HG02571 (cell line): ENCODE measurements around the gene ZBTB40.

Experiments used
- ATAC-seq: cut with Tn5 transposase; IDR thresholded peaks from one replicate; pipeline ENCODE4 v1.9.1; 2021; ENCODE audit warnings: mild to moderate bottlenecking, moderate library complexity; ENCODE audit not compliant: unreplicated experiment

Gene ZBTB40

DNA sequence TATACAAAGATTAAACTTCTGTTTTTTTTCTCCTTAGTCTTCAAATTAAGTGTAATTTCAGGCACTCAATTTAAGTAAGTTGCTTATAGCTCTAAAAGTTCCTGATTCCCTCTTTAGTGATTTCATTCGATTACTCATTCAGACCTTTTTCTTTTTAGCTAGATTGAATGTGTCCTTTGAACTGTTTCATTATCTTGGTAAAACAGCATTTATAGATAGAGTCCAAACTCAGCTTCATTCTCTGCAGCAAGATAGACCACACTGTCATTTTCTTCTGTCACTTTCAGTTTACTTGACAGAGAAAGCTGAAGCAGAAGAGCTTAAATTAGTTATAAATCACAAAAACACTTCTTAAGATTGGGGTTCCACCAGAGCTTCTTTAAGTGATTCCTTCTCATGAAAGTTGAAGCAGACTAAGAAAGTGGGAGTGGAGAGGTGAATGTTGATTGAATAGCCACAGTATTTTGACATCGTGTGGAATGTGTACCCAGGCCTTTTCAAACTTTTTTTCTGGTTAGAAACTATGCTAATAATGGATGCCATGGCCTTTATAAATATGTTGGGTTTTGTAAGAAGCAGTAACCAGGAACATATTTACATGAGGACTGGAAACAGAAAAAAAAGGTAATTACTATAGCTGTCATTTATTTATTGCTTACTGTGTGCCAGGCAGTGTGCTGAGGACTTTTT lies 52.2 kb downstream of the ZBTB40 start:
- ATAC-seq: no peak

DNA sequence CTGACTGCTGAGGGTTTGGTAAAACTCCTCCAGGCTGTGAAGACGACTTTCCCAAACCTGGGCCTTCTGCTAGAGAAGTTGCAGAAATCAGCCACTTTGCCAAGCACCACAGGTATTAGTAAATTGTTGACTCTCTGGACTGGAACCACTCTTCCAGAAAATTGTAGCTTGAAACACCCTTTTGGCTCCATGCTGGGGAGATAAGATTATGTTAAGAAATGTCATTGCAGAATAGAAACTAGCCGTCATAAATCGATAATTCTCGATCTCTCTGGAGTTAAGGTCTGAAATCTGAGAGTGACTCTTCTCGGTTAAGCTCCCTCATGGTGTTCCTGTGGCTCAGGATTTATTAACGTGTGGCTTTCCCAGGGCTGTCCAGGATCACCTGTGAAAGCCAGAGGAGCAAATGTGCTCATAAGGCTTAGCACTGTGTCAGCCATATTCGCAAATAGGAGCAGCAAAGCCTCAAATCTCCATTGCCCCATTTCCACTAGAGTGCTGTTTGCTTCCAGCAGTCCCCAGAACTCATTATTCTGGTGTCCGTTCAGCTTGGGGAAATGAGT lies 54.6 kb downstream of the ZBTB40 start:
- ATAC-seq: no peak

DNA sequence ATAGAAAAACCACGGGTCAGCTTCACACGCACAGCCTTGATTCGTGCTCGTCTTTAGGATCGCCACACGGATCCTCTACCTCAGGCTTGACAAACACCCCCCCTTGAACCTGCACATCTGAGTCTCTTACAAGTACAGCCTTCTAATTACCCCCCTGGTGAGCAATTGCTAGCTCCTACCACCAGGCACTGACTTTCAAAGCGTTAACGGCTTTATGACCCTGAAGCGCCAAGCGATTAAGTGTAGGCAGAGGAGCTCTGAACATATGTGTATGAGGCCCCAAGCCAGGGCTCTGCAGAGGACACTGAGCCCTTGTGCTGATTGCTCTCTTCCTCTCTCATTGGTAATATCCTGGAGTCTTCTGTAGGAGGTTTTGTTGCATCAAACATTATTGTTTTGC lies 55.9 kb downstream of the ZBTB40 start:
- no peak for ATAC-seq

DNA sequence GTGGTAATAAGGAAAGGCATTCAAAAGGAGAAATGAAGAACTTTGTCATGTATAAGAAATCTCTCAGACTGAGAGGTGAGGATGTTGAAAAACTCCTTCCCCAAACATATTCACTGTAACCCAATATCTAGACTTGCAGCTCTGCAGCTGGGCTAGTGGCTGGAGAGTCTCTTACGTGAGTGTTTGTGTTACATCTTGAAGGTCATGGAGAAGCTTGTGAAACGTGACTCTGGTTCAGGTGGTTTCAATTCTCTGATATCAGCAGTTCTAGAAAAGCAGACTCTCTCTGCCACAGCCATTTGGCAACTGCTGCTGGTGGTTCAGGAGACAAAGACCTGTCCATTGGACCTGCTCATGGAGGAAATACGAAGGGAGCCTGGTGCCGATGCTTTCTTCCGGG lies 56.7 kb downstream of the ZBTB40 start:
- no peak for ATAC-seq

DNA sequence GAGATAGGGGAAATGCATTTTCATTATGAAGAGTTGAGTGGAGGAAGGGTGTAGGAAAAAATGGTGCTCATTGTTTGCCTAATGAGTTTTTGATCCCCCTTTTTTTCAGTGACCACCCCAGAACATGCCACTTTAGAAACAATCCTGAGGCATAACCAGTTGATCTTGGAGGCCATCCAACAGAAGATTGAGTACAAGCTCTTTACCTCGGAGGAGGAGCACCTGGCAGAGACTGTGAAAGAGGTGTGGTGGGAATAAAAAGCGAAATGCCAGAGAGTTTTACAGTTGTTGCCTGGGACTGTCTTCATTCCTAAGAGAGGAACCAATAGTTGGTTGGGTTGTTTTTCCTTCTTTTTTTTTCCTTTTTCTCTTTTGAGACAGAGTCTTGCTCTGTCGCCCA lies 57.3 kb downstream of the ZBTB40 start:
- ATAC-seq: no peak

DNA sequence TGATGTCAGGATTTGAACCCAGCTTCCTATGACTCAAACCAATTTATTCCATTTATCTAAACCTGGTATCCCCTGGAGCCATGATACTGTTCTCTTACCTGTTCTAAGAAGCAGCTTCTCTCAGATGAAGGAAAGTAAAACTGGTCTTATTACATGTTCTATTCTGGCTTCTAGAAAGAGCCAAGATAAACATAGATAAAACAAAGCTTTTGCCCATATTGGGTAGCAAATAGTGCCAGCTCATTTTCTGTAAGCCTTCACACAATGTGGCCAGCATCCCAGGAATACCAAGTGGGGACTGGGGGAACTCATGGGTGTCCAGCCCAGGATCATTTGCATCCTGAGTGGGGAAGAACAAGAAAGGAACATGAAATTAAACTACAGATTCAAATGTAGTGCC lies 58.2 kb downstream of the ZBTB40 start:
- no peak for ATAC-seq

DNA sequence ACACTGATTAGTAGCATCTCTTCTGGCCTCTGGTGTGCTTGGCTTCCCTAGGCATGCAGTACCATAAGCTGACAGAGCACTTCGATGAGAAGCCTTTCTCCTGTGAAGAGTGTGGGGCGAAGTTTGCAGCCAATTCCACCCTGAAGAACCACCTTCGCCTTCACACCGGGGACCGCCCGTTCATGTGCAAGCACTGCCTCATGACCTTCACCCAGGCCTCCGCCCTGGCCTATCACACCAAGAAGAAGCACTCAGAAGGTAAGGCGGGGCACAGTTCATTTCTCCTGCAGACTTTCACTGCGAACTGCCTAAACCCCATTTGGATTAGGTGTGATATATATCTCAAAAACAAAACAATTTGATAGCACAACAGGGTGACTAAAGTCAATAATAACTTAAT lies 61.2 kb downstream of the ZBTB40 start:
- no peak for ATAC-seq

DNA sequence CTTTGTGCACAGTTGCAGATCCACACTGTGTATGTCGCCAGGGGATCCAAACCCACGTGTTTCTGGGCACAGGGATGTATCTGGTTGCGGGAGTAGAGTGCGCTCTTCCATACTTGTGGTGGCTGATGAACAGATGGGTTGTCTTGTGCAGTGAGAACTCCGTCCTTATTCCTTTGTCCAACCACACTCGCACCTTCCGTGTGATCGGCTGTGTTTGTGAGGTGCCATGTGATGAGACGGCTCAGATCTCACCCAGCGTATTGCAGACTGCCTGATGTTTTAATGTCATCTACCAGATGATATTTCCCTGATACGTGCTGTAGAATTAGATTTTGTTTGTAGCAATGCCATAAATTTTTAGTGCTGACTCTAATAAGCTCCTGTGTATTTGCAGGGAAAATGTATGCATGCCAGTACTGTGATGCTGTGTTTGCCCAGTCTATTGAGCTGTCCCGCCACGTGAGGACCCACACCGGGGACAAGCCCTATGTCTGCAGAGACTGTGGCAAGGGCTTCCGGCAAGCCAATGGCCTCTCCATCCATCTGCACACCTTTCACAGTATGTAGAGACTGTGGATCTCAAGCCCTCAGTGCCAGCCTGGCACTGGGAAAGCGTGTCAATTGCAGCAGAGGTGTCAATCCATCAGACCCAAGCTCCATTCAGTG lies 65.4 kb downstream of the ZBTB40 start:
- ATAC-seq: no peak

DNA sequence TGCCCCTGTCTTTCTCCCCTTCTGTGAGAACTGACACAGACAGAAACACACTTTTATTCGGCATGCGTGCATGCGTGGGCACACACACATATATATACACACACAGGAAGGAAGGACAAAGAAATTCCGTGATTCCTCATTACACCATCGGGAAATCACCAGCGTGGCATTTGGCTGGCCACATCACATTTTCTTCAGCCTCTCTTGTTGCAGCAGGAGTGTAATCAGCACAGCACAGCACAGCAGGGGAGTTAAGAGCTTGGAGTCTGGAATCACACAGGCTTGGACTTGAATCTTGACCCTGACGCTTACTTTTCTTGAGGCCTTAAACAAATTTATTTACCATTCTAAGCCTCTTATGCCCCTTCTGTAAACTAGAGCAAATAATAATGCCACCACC lies 66.3 kb downstream of the ZBTB40 start:
- ATAC-seq: no peak

DNA sequence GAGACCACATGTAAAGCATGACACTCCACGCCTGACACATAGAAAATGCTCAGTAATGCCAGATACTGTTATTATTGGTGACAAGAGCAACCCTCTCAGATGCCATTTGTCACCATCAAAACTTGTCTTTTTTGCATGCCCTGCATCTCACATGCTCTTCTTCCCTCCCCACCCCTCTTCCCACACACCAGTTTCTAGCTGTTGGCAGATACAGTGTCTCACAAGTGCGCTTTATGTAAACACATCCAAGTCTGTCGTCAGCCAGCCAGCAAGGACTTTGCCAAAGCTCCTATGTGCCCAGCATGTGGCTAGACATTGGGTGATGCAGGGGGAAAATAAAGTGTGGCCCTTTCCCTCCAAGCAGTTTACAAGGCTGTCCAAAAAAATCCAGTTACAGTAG lies 66.7 kb downstream of the ZBTB40 start:
- no peak for ATAC-seq

DNA sequence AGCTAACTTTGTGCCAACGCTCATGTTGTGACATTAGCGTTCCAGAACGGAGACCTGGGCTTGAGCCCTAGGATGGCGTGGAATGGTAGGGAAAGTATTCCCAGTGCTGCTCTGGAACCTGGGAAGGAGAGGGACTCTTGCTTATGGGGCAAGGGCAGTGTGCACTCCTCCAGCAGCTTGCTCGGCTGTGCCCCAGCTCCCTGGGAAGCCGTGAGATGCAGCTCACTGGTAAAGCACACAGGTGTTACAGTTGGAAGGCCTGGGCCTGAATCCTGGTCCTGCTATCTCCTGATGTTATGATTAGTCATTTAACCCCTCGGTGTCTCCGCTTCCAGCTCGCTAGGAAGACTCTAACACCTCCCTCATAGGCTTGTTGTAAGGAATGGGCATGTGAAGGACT lies 69.2 kb downstream of the ZBTB40 start:
- ATAC-seq: no peak

DNA sequence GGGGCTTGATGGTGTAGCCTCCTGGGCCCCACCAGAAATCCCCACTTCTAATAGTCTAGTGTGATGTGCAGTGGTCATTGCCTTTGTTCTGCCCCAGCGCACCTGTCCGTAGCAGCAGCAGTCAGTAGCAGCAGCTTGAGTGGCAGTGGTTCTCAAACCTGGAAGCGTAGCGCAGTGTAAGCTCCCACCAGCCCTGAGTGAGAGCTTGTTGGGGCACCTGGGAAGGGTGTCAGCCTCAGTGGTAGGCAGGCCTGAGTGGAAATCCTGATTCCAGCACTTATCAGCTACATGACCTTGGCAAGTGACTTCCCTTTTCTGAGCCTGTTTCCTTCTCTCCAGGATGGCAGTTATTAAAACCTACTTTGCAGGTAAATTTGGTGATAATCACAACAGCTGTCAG lies 70.0 kb downstream of the ZBTB40 start:
- no peak for ATAC-seq

DNA sequence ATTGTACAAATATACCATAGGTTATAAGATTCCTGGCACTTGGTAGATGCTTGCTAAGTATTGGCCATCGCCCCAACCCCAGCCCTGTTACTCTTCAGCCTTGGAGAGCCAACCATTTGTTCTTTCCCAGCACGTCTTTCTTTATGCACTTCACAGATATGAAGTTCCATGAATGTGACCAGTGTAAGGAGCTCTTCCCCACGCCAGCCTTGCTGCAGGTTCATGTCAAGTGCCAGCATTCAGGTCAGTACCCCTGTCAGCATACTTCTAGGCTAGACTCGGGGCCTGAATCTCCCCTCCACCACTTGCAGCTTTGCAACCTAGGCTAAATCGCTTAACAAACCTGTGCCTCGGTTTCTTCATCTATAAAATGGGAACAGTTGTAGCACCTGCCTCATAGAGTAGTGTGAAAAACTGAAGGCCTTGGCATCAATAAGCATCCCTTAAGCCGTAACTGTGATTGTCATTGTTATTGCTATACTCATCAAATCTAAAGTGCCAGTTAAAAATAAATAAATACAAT lies 70.6 kb downstream of the ZBTB40 start:
- ATAC-seq: no peak

DNA sequence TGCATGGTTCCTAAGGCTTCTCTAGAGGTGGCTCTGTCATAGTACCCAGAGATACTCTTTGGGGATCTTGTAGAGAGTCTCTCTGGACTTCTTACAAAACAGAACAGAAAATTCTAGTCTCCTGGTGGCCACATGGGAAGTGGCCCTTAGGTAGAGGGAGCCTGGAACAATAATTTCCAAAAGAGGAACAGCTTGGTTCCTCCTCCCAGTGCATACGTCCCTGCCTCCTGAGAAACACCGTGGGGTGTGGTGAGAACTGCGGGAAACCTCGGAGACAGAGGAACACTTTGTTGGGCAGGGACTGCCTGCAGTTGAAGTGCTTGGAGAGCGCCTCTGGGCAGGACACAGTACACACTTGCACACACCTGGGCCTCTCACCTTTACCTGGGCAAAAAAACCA lies 72.8 kb downstream of the ZBTB40 start:
- no peak for ATAC-seq

DNA sequence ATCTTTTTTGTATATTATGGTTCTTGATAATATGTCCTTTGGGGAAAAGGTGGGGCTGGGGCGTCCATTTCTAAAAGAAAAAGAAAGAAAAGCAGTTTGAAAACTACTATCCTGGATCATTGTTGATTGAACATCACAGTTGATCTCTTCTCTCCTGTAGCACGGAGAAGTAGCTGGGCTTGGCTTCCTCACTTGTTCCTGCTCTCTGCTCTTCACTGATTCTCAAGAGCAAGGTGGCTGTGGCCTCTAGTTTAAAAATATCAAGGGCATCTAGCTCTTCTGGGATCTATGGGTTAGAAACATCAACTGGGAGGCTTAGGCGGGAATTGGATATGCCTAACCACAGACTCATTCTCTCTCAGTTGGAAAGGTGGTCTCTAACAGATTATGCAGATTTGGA lies 73.6 kb downstream of the ZBTB40 start:
- ATAC-seq: no peak

DNA sequence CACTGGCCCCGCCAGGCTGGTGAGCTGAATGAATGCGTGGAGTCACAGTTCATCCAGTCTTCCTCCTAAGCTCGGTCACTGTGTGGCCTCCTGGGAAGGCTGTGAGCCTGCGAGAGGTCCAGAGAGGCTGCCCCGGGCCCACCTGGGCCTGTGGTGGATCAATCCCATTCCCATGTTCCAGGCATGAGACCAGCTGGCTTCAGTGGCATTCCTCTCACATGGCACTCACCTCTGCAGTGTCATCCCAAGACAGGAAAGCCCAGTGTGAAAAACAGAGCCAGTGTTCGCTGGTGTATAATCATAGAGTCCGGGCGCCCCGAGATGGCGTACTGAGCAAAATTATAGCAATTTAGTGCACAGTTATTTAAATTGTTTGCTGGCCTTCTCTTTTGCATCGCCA lies 74.0 kb downstream of the ZBTB40 start:
- no peak for ATAC-seq

DNA sequence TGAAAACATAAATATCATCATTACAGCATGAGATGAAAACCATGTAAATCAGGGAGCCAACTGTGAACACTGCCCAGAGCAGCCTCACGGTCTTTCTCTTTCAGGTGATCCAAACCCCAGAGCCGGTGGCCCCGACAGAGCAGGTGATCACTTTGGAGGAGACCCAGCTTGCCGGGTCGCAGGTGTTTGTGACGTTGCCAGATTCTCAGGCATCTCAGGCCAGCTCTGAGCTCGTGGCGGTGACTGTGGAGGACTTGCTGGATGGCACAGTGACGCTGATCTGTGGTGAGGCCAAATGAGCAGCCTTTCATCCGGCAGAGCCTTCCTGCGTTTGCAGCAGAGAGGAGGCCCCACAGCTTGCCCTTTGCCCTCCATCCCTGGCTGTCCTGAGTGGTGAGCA lies 74.4 kb downstream of the ZBTB40 start:
- no peak for ATAC-seq

DNA sequence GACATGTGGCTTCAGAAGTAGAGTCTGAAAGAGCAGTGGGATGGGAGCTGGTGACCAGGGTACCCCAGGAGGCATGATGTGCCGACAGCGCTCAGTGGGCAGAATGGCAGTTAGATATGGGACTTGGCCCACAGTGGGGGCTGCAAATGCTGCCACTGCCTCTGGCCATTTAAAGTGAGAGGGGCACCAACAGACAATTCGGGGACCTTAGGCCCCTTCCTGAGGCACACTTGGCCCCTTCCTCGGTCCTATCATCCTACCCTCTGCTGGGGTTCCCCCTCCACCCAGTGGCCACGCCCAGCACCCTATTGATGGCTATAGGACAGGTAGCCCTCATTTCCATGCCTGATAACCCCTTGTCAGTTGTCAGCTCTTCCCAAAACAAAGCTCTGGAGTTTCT lies 75.0 kb downstream of the ZBTB40 start:
- no peak for ATAC-seq

DNA sequence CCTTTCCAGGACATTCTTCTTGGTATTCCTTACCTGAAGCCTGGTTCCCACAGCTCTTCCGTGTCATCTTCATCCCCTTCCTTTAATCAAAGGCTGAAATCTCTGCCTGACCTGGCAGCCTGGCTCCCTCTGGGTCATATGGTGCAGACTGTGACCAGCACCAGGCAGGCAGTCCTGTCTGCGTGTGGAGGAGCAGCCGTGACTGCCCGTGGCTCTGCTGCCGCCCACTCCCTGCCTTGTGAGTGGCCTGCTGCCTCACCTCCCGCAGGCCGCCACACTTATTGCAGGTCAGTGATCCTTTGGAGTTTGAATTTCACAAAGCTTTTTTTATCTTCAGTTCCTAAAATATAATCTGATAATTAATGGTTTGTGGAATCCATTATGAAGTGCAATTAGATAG lies 75.5 kb downstream of the ZBTB40 start:
- ATAC-seq: no peak

DNA sequence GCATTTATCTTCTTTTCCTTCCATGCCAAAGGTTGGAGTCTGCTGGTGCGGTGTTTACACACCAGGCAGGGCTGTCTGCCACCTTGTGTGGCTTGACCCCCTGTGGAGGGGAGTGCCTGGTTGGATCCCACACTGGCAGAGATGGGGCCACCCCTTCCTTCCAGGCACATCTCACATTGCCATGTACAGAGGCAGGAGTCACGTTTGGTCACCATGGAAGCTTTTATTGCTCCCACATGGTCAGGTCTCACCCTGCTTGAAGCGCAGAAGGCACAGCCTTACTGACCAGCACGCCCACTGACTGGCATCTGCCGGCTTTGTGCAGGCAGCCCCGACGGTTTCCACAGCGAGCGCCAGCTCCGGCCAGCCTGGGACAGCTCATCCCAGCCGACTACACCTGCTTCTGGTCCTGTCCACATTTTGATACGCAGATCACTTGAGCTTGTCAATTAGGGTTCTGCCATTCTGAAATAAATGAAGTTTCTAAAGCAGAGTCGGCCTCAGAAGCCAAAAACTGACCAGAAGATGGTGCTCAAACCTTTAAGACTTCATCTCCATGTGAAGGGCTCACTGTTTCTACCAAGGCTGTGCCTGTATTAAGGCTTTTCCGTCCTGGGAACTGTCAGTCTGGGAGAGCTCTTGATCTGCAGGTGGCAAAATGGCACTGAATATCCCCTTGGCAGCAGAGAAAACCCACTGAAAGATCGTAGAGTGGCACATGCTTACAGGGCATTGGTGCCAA lies 76.1 kb downstream of the ZBTB40 start:
- no peak for ATAC-seq

DNA sequence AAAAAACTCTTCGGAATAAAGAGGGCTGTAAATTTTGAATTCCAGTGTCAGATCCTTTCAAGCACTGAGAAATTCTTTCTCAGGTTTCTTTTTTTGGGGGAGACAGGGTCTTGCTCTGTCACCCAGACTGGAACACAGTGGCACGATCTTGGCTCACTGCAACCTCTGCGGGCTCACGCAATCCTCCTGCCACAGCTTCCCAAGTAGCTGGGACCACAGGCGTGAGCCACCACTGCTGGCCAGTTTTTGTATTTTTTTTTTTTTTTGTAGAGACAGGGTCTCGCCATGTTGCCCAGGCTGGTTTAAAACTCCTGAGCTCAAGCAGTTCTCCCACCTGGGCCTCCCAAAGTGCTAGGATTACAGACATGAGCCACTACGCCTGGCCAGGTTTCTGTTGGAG lies 76.8 kb downstream of the ZBTB40 start:
- no peak for ATAC-seq
